OCI-LY1 (cell line): Measurements from ENCODE around the gene RBM26.

Experiments
- H2AFZ ChIP-seq: fragments of 200-600 bp; sonication (generic), shearing (Covaris generic); 2 replicates; pipeline ENCODE4 v1.6.0; 2014; ENCODE audit warnings: antibody characterized with exemption, mild to moderate bottlenecking, low read length
- H3F3A ChIP-seq: fragments of 200-600 bp; sonication (generic), shearing (Covaris generic); 2 replicates; pipeline ENCODE4 v1.6.0; 2014; ENCODE audit warnings: mild to moderate bottlenecking, antibody characterized with exemption, low read length, moderate library complexity; ENCODE audit not compliant: insufficient read depth
- H3K27ac ChIP-seq: fragments of 200-600 bp; sonication (generic); 2 replicates; pipeline ENCODE4 v1.5.1; 2014; ENCODE audit warnings: low read length, mixed run types, mild to moderate bottlenecking, low read depth; ENCODE audit not compliant: poor library complexity, severe bottlenecking
- H3K27me3 ChIP-seq: fragments of 200-600 bp; sonication (generic); 2 replicates; pipeline ENCODE4 v1.6.0; 2014; ENCODE audit warnings: antibody characterized with exemption, mild to moderate bottlenecking, low read length, moderate library complexity; ENCODE audit not compliant: insufficient read depth
- H3K36me3 ChIP-seq: fragments of 200-600 bp; sonication (generic); 2 replicates; pipeline ENCODE4 v1.6.1; 2014; ENCODE audit warnings: mild to moderate bottlenecking, antibody characterized with exemption, low read length, moderate library complexity, mixed read lengths; ENCODE audit not compliant: insufficient read depth
- H3K4me1 ChIP-seq: fragments of 200-600 bp; sonication (generic); 2 replicates; pipeline ENCODE4 v1.5.1; 2014; ENCODE audit warnings: mild to moderate bottlenecking, low read length, moderate library complexity; ENCODE audit not compliant: insufficient read depth, severe bottlenecking
- H3K4me2 ChIP-seq: fragments of 200-600 bp; sonication (generic), shearing (Covaris generic); 2 replicates; pipeline ENCODE4 v1.6.1; 2014; ENCODE audit warnings: low read length
- H3K4me3 ChIP-seq: fragments of 200-600 bp; sonication (generic); 2 replicates; pipeline ENCODE4 v1.5.1; 2014; ENCODE audit warnings: low read length, low read depth, mild to moderate bottlenecking, mixed read lengths; ENCODE audit not compliant: poor library complexity, severe bottlenecking
- H3K79me2 ChIP-seq: fragments of 200-600 bp; shearing (Covaris generic); 2 replicates; pipeline ENCODE4 v1.6.1; 2016; ENCODE audit warnings: mixed run types, low read length, mixed read lengths; ENCODE audit not compliant: insufficient read depth
- H3K9ac ChIP-seq: fragments of 200-600 bp; sonication (generic), shearing (Covaris generic); 2 replicates; pipeline ENCODE4 v1.6.1; 2014; ENCODE audit warnings: mild to moderate bottlenecking, low read length, mixed read lengths
- H3K9me2 ChIP-seq: fragments of 200-600 bp; sonication (generic), shearing (Covaris generic); 2 replicates; pipeline ENCODE4 v1.6.1; 2014; ENCODE audit warnings: low read depth, mild to moderate bottlenecking, low read length, mixed read lengths
- H3K9me3 ChIP-seq: fragments of 200-600 bp; shearing (Covaris generic); 2 replicates; pipeline ENCODE4 v1.6.1; 2014; ENCODE audit warnings: low read length, mixed read lengths
- H4K20me1 ChIP-seq: fragments of 200-600 bp; sonication (generic), shearing (Covaris generic); 2 replicates; pipeline ENCODE4 v1.6.0; 2016; ENCODE audit warnings: mild to moderate bottlenecking, low read length; ENCODE audit not compliant: insufficient read depth
- EZH2 ChIP-seq: fragments of 200-600 bp; sonication (generic), shearing (Covaris generic); IDR thresholded peaks from 2 replicates; pipeline ENCODE4 v1.8.0; 2017; ENCODE audit warnings: borderline replicate concordance, mixed run types, mild to moderate bottlenecking, antibody characterized with exemption, low read length, moderate library complexity, mixed read lengths
- TF ChIP-seq, protein P1 (sequence below): fragments of 200-600 bp; sonication (generic), shearing (Covaris generic); IDR thresholded peaks from 2 replicates; pipeline ENCODE4 v1.5.1; 2017; ENCODE audit warnings: mild to moderate bottlenecking, antibody characterized with exemption, low read length, moderate library complexity, mixed read lengths

The RBM26 gene

DNA sequence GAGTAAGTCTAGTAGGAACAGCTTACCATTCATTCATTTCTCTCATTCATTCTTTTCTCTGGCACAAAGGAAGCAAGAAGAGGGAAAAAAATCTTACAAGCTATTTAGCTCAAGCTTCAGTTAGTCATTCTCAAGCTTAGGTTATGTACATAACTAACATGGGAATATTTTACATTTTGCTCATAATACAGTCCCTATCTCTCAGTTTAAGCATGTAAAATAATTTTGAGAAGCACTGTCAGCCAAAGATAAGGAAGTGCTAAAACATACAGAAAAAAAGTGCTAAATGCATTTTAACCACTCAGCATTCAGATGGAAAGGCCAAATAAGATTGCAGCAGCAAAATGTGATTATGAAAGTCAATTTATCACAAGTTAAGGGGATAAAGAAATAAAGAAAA, 7.9 kb downstream of the RBM26 start:
- Histone ChIP-seq H4K20me1 (no peaks in the 10 kb centered on the region), H3K27me3 (no peaks in the 10 kb centered on the region), H3K4me1 (peaks cover 54% of the 10 kb centered on the region), H3K4me3 (no peak overlapping the region), H3K4me2 (no peak overlapping the region), H3K9me2 (no peaks in the 10 kb centered on the region), H3K9ac (no peak overlapping the region), H3K9me3 (peaks cover 10% of the 10 kb centered on the region), H3K27ac (no peak overlapping the region), H2AFZ (no peak overlapping the region), H3K36me3 (peaks cover 81% of the 10 kb centered on the region), H3K79me2 (peaks cover 96% of the 10 kb centered on the region), H3F3A (no peaks in the 10 kb centered on the region; the same call in 1 of the 2 replicates)
- TF ChIP-seq, protein P1, sequence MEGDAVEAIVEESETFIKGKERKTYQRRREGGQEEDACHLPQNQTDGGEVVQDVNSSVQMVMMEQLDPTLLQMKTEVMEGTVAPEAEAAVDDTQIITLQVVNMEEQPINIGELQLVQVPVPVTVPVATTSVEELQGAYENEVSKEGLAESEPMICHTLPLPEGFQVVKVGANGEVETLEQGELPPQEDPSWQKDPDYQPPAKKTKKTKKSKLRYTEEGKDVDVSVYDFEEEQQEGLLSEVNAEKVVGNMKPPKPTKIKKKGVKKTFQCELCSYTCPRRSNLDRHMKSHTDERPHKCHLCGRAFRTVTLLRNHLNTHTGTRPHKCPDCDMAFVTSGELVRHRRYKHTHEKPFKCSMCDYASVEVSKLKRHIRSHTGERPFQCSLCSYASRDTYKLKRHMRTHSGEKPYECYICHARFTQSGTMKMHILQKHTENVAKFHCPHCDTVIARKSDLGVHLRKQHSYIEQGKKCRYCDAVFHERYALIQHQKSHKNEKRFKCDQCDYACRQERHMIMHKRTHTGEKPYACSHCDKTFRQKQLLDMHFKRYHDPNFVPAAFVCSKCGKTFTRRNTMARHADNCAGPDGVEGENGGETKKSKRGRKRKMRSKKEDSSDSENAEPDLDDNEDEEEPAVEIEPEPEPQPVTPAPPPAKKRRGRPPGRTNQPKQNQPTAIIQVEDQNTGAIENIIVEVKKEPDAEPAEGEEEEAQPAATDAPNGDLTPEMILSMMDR: no peak
- TF ChIP-seq EZH2: no peak

DNA sequence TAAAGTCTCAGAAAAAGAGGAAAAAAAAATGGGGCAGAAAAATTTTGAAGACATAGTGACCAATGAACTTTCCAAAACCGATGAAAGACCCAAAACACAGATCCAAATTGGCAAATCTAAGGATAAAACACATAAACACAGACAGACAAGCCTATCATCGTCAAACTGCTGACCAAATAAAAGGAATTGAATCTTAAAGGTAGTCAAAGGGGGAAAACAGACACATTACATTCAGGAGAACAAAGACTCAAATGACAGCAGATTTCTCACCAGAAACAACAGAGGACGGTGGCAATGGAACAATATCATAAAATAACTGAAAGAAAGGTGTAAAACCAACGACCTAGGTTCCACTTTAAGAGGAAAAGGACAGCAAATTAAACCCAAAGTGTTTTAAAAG, 10.2 kb downstream of the RBM26 start:
- H3K4me3 ChIP-seq: no peak overlapping the region
- H3K36me3 ChIP-seq: peaks cover 67% of the 10 kb centered on the region
- H3K9me3 ChIP-seq: peaks cover 10% of the 10 kb centered on the region
- no peaks in the 10 kb centered on the region; the same call in 1 of the 2 replicates for H3F3A ChIP-seq
- TF ChIP-seq, protein P1: no peak
- no peak for TF ChIP-seq EZH2
- peaks cover 93% of the 10 kb centered on the region for H3K79me2 ChIP-seq
- H3K4me2 ChIP-seq: no peak overlapping the region
- no peaks in the 10 kb centered on the region for H3K9me2 ChIP-seq
- H3K27me3 ChIP-seq: no peaks in the 10 kb centered on the region
- H3K4me1 ChIP-seq: peaks cover 46% of the 10 kb centered on the region
- H4K20me1 ChIP-seq: no peaks in the 10 kb centered on the region
- no peak overlapping the region for H3K9ac ChIP-seq
- H2AFZ ChIP-seq: no peak overlapping the region
- no peak overlapping the region for H3K27ac ChIP-seq

DNA sequence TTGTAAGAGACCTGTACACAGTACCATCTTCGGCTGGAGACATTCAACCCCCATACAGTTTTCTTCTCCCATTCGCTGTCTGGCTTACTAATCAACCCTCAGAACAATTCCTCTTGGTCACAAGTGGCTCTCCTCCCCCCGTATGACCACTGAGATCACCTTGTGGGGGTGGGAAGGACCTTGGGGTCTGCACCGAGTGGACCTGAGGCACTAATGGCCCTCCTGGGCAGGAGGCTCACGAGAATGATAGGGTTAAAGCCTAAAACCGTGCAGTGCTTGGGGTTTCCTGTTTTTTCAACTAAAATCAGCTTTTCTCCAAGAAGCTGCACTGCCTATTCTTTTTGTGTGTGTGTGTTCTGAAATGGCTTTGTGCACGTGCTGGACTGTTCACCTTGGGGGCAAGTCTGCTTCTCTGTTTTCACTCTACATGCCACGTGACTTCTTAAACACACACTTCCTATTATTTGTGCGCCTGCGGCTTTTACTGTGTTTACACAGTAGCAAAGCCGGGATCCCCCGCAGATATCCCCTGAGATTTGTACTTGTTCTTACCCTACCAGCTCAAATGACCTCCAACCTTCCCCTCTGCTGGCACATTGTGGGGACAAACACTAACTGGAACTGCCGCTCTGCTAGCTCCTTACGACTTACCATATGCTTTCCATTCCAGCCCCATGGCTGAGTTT, 12.3 kb downstream of the RBM26 start:
- no peaks in the 10 kb centered on the region for H3K9me2 ChIP-seq
- H3K9ac ChIP-seq: peak overlapping the region; percentile 40; the same call in 1 of the 2 replicates
- TF ChIP-seq, protein P1: no peak
- H3K4me1 ChIP-seq: peaks cover 57% of the 10 kb centered on the region
- H3K27me3 ChIP-seq: no peaks in the 10 kb centered on the region
- H3K4me2 ChIP-seq: peak overlapping the region; percentile 68
- H2AFZ ChIP-seq: no peak overlapping the region
- H3K79me2 ChIP-seq: peaks cover 93% of the 10 kb centered on the region
- H3F3A ChIP-seq: no peaks in the 10 kb centered on the region; the same call in 1 of the 2 replicates
- no peaks in the 10 kb centered on the region for H4K20me1 ChIP-seq
- H3K27ac ChIP-seq: peak overlapping the region; percentile 93
- peaks cover 10% of the 10 kb centered on the region for H3K9me3 ChIP-seq
- H3K4me3 ChIP-seq: peak overlapping the region; percentile 46
- H3K36me3 ChIP-seq: peaks cover 46% of the 10 kb centered on the region
